GM18951 (cell line): Measurements from ENCODE around the gene EDA.

Experiments used
- POLR2A ChIP-seq: IDR thresholded peaks from 4 replicates; pipeline ENCODE4 v1.6.1; 2011; ENCODE audit warnings: mild to moderate bottlenecking; ENCODE audit not compliant: insufficient read length, insufficient read depth; ENCODE audit errors: extremely low read depth
- in situ Hi-C: fragments of 300-500 bp; cut with MboI; formaldehyde crosslinking; loops from one replicate; pipeline ENCODE4 v1.12.0; 2022; ENCODE audit warnings: low sequenced_read_pairs, mixed read lengths, inconsistent platforms; ENCODE audit not compliant: unreplicated experiment

EDA gene

DNA sequence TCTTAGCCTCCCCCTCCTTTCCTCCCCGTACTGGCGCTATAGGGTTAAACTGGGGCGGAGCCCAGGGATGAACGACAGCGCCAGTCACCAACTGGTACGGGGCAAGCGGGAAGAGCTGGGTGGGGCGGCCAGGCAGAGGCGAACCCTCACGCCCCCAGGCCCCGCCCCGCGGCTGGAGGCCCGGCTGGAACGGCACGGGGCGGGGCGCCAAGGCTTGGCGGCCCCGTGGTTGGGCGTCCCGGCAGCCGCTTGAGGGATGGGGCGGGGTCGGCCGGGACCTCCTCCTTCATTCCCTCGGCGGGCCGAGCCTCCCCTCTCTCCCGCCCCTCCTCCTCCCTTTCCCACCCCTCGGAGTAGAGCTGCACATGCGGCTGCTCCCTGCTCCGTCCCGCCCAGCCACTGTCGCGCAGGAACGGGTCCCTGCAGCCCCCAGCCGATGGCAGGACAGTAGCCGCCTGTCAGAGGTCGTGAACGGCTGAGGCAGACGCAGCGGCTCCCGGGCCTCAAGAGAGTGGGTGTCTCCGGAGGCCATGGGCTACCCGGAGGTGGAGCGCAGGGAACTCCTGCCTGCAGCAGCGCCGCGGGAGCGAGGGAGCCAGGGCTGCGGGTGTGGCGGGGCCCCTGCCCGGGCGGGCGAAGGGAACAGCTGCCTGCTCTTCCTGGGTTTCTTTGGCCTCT is at the start of gene EDA:
Gene EDA, plus strand, starts transcription at position 335 of the 678 bp plus-strand sequence.
- no peak for TF ChIP-seq POLR2A
- in situ Hi-C loops, result no loop called here

GRCh38 chrX:69568828-69569227 is 47.1 kb upstream of the EDA start:
- TF ChIP-seq POLR2A, result no peak
- in situ Hi-C loops, result no loop called here

GRCh38 chrX:69597399-69597798 is 18.5 kb upstream of the EDA start:
- no peak for TF ChIP-seq POLR2A
- in situ Hi-C loops, result no loop called here

DNA sequence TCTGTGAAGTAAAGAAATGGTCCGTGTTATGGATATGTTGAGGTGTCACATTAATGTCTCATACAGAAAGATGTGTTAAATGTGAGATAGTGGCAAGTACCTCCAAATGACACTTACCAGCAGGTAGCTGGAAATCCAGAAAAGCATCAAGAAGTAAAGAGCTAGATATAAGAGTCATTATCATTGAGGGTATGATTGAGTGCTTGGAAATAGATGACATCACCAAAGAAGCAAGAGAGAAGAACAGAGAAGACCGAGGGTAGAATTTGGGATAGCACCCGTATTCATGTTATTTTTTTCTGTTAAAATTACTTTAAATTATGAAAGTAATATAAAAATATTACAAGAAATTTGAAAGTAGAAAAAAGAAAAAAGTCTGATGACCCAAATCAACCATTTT is 15.7 kb upstream of the EDA start:
- in situ Hi-C loops, result no loop called here
- TF ChIP-seq POLR2A, result no peak

DNA sequence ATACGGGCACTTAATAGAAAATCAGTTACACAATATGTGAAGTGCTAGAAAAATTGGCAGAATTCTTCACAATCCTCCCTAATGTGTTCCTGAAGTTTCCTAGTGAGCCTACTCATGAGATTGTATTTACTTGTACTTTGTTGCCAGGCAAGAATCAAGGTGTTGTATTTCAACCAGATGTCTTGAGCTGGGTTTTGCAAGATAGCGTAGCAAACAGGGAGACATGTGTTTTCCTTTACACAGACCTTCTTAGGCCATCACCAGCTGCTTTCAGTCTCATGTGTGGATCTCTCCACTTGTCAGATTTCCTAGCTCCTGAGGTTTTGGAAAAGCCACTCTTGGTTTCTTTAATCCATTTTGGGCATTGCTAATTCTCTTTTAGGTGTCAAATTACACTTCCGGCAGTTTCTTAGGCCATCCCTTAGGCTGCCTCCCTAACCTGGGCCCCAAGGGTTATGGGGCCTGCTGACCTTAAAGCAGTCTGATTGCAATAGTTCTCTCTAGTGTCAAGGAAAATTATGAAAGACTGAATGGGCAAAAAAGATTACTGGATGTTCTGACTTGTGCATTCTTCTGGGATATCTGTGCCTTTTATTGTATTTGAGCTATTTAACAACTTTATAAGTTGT is 12.2 kb upstream of the EDA start:
- TF ChIP-seq POLR2A, result no peak
- in situ Hi-C loops, result no loop called here

- in situ Hi-C loops, result no loop called here
Observed at GRCh38 chrX:69605521-69605920, 10.4 kb upstream of the EDA start.

DNA sequence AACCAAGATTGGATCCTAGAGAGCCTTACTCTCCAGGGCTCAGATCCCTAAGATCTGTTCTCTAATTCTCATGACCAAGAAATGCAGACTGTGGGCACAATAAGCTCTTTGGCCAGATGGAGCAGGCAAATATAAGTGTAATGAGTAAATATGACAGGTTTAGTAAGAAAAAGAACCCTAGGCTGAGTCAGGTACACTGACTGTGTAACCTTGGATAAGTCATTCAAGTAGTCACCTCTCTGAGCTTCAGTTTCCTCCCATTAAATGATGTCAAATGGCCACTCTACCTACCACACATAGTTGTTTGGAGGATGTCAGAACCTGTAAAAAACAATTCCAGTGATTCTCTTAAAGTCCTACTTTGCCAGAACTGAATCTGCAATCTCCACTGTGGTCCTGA is 8.3 kb upstream of the EDA start:
- TF ChIP-seq POLR2A, result no peak
- in situ Hi-C loops, result no loop called here

More at GRCh38 chrX:69605521-69605920, 10.4 kb upstream of the EDA start:
- no peak for TF ChIP-seq POLR2A

DNA sequence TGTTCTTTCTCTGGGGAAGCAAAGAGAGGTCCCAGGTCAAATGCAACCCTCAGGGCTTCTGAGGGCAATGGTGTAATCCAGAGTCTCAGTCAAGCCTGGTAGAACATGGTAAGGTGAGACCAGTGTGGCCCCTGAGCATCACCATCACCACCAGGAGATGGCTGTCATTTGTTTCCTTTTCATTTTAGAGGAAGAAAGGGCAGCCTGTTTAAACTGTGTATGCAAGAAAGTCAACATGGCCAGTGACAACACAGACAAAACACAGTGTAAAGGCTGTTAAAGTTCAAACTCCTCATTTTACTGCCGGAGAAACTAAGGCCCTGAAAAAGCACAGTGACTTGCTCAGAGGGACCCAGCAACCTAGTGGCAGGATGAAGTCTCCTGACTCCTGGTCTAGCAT is 2.0 kb upstream of the EDA start:
- TF ChIP-seq POLR2A, result no peak
- in situ Hi-C loops, result no loop called here

DNA sequence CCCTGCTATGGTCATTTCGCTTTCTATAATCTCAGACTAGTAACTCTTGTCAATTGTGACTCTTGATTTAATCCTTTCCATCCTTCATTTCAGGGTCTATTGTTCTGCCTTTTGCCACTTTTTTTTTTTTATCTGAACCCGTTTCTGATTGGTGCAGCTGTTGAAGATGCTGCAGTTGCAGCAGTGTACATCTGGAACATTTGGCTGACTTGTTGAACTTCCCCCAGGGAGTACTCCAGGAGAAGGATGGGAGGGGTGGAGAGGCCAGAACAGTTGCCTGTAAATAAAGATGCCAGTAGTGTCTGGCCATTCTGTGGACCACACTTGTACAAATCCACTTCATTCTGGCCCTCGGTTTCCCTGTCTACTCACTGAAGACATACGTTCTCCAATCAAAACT is 1.0 kb upstream of the EDA start:
- in situ Hi-C loops, result no loop called here
- no peak for TF ChIP-seq POLR2A

GRCh38 chrX:69615342-69615741 is 571 bp upstream of the EDA start:
- no peak for TF ChIP-seq POLR2A
- in situ Hi-C loops, result no loop called here

- TF ChIP-seq POLR2A, result no peak
- in situ Hi-C loops, result no loop called here
Observed at GRCh38 chrX:69616457-69617203, 717 bp downstream of the EDA start.

DNA sequence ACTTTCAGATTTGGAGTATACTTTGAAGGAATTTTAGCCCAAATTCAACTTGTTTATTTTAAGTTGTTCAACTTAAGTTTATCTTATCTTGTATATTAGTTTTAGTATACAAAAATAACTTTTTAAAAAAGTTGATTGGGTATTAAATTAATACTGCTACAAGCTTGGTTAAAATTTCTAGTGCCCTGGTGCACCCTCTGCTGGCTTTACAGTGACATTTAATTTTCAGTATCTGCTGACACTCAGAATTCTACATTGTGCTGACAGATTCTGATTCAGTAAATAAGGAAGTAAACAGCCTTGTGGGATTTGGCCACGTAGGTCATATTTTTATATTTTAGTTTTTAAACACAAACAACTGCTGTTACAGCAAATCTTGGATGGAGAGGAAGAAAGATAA is 2.9 kb downstream of the EDA start:
- in situ Hi-C loops, result no loop called here
- no peak for TF ChIP-seq POLR2A

DNA sequence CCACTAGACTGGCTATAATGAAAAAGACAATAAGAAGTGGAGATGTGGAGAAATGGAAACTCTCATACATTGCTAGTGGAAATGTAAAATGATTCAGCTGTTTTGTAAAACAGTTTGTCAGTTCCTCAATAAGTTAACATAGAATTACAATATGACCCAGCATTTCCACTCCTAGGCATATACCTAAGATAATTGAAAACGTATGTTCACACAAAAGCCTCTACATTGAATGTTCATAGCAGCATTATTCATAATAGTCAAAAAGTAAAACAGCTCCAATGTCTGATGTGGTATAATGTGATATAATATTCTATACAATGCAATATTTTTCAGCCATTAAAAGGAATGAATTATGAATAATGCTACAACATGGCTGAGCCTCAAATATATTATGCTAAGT is 10.2 kb downstream of the EDA start:
- in situ Hi-C loops, result no loop called here
- no peak for TF ChIP-seq POLR2A

DNA sequence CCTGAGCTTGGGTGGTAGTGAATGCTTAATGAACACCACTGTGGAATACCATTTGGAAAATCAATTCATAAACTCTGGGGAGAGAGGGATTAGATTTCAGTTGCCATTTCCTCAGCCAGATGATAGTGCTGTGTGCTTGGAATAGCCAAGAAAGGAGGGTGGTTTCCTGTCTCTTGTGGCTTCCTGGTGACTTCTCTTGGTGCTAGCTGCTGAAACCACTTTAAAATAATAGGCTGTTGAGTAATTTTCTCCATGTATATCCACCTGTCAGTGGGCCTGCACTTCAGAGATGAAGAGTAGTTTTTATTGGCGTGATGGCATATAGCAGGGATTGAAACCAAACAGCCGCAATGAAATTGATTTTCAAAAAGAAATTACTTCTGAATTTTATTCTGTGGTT is 11.8 kb downstream of the EDA start:
- in situ Hi-C loops, result no loop called here
- TF ChIP-seq POLR2A, result no peak
